Measurements from ENCODE around the gene LIF.

DNA sequence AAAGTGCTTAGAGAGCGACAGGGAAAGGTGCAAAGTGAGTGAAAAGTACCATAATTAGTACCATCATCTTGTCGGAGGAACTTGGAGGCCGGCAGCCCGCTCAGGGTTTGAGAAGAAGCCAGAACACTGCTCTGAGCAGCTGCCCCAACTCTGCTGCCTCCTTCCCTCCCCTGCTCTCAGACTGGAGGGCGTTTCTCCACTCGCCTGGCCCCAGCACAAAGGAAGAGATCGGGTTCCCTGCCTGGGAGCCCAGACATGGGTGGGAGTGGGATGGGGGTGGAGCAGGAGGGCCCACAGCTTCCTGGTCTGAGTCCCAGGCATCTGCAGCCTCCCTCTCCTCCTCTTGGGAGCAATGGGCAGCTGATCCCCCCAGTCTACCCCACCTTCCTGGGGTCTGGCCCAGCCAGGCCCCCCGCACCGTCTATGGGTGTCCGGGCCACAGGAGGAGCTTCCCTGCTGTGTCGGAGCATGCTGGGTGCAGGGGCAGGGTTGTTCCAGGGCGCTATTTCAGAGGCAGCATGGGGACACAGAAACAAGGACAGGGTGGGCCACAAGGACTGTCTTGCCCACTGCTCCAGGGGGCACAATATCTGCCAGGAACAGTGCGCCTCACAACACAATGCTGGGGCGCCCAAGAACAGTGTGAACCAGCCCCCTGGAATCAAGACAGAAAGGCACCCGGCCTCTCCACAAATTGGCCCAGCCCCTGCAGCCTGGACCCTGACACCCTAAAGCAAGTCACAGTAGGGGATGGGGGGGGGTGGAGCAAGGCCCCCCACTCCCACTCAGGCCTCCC lies 4.8 kb downstream of the LIF start:
- TF ChIP-seq, protein P1, sequence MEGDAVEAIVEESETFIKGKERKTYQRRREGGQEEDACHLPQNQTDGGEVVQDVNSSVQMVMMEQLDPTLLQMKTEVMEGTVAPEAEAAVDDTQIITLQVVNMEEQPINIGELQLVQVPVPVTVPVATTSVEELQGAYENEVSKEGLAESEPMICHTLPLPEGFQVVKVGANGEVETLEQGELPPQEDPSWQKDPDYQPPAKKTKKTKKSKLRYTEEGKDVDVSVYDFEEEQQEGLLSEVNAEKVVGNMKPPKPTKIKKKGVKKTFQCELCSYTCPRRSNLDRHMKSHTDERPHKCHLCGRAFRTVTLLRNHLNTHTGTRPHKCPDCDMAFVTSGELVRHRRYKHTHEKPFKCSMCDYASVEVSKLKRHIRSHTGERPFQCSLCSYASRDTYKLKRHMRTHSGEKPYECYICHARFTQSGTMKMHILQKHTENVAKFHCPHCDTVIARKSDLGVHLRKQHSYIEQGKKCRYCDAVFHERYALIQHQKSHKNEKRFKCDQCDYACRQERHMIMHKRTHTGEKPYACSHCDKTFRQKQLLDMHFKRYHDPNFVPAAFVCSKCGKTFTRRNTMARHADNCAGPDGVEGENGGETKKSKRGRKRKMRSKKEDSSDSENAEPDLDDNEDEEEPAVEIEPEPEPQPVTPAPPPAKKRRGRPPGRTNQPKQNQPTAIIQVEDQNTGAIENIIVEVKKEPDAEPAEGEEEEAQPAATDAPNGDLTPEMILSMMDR (conservative IDR thresholded peaks at IDR 0.05 in 1 of 2, IDR thresholded peaks at IDR 0.05 in 1 of 2; ENCODE audit: extremely low read depth in 1 of 2, insufficient read depth in 1 of 2, low read depth in 1 of 2, low read length in 2 of 2), result no peak
- no peak for TF ChIP-seq EZH2 (IDR thresholded peaks at IDR 0.05; ENCODE audit: borderline replicate concordance, low read length)

Data from mammary epithelial cell (primary cell).